DOHH2 (cell line): ENCODE measurements around the gene HOXA2.
A peak's percentile ranks its signal among the peaks of the same experiment; 100 is the strongest.

Experiments used
- H3F3A ChIP-seq: fragments of 200-600 bp; sonication (generic), shearing (Covaris generic); 2 replicates; pipeline ENCODE4 v1.6.0; 2016; ENCODE audit warnings: antibody characterized with exemption, mild to moderate bottlenecking; ENCODE audit not compliant: control insufficient read depth, insufficient read depth
- H3K27ac ChIP-seq: fragments of 200-600 bp; sonication (generic); 2 replicates; pipeline ENCODE4 v1.5.1; 2014; ENCODE audit warnings: low read depth, mild to moderate bottlenecking, low read length, moderate library complexity
- H3K27me3 ChIP-seq: fragments of 200-600 bp; sonication (generic); 2 replicates; pipeline ENCODE4 v1.6.1; 2014; ENCODE audit warnings: mild to moderate bottlenecking, low read length, mixed read lengths; ENCODE audit not compliant: control insufficient read depth
- H3K36me3 ChIP-seq: fragments of 200-600 bp; sonication (generic); 2 replicates; pipeline ENCODE4 v1.6.1; 2014; ENCODE audit warnings: mild to moderate bottlenecking, low read length, moderate library complexity, mixed read lengths; ENCODE audit not compliant: control insufficient read depth
- H3K4me1 ChIP-seq: fragments of 200-600 bp; sonication (generic); 2 replicates; pipeline ENCODE4 v1.6.1; 2014; ENCODE audit warnings: mild to moderate bottlenecking, low read length, mixed read lengths; ENCODE audit not compliant: control insufficient read depth
- H3K4me2 ChIP-seq: fragments of 200-600 bp; sonication (generic); 2 replicates; pipeline ENCODE4 v1.6.0; 2014; ENCODE audit warnings: mild to moderate bottlenecking, low read length, moderate library complexity
- H3K4me3 ChIP-seq: fragments of 200-600 bp; sonication (generic); 2 replicates; pipeline ENCODE4 v1.5.1; 2014; ENCODE audit warnings: mild to moderate bottlenecking, low read length, mixed read lengths
- H3K79me2 ChIP-seq: fragments of 200-600 bp; sonication (generic); 2 replicates; pipeline ENCODE4 v1.6.1; 2014; ENCODE audit warnings: mild to moderate bottlenecking, low read length, mixed read lengths; ENCODE audit not compliant: control insufficient read depth
- H3K9me2 ChIP-seq: fragments of 200-600 bp; sonication (generic); replicated peaks from 2 replicates; pipeline ENCODE4 v1.6.1; 2014; ENCODE audit warnings: mild to moderate bottlenecking, low read length, mixed read lengths; ENCODE audit not compliant: control insufficient read depth
- H3K9me3 ChIP-seq: fragments of 200-600 bp; sonication (generic); 2 replicates; pipeline ENCODE4 v1.6.1; 2014; ENCODE audit warnings: antibody characterized with exemption, low read length, mixed read lengths; ENCODE audit not compliant: control insufficient read depth, insufficient read depth
- H4K20me1 ChIP-seq: fragments of 200-600 bp; sonication (generic); 2 replicates; pipeline ENCODE4 v1.6.0; 2014; ENCODE audit warnings: low read depth, mild to moderate bottlenecking, antibody characterized with exemption, low read length, moderate library complexity; ENCODE audit not compliant: control insufficient read depth, insufficient read depth
- EZH2phosphoT487 ChIP-seq: fragments of 200-600 bp; sonication (generic); IDR thresholded peaks from 2 replicates; pipeline ENCODE4 v1.6.1; 2017; ENCODE audit warnings: borderline replicate concordance, mild to moderate bottlenecking, antibody characterized with exemption, low read length, moderate library complexity, mixed read lengths
- TF ChIP-seq, protein P1 (sequence below): fragments of 200-600 bp; sonication (generic); IDR thresholded peaks from one replicate; pipeline ENCODE4 v1.5.1; 2014; ENCODE audit warnings: antibody characterized with exemption, mild to moderate bottlenecking, low read depth, low read length; ENCODE audit not compliant: poor library complexity, severe bottlenecking

Gene HOXA2

DNA sequence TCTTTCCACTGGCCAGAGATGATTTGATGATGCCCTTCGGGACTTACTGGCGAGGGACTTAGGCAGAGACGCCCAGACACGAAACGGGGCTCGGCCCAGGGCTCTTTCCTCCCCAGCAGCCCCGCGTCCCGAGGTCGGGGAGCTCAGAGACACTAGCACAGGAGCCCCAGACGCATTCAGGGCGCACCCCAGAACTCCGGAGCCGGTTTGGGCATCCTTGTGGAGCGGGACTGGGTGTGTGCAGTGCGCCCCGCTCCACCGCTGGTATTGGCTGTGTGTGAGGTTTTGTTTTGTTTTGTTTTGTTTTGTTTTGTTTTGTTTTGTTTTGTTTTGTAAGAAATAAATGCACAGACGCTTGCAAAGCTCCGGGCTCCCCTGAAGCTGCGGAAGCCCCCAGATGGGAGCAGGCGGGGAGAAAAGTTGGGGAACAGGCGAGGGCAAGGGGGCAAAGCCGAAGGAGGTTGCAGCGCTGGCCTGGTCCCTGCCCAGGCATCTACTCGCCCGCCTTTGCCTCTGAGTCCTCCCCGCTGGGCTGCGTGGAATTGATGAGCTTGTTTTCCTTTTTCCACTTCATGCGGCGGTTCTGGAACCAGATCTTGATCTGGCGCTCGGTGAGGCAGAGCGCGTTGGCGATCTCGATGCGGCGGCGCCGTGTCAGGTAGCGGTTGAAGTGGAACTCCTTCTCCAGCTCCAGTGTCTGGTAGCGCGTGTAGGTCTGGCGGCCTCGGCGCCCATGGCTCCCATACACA lies 42.9 kb upstream of the HOXA2 start:
- Histone ChIP-seq H3K4me3 (no peak overlapping the region), H4K20me1 (no peaks in the 10 kb centered on the region), H3K4me2 (no peak overlapping the region; the same call in 1 of the 2 replicates), H3K27ac (no peak overlapping the region), H3K79me2 (no peaks in the 10 kb centered on the region), H3F3A (no peaks in the 10 kb centered on the region), H3K9me3 (no peaks in the 10 kb centered on the region), H3K9me2 (no peaks in the 10 kb centered on the region), H3K4me1 (peaks cover 32% of the 10 kb centered on the region), H3K27me3 (peaks cover 38% of the 10 kb centered on the region), H3K36me3 (no peaks in the 10 kb centered on the region)
- no peak for TF ChIP-seq EZH2phosphoT487
- TF ChIP-seq, protein P1, sequence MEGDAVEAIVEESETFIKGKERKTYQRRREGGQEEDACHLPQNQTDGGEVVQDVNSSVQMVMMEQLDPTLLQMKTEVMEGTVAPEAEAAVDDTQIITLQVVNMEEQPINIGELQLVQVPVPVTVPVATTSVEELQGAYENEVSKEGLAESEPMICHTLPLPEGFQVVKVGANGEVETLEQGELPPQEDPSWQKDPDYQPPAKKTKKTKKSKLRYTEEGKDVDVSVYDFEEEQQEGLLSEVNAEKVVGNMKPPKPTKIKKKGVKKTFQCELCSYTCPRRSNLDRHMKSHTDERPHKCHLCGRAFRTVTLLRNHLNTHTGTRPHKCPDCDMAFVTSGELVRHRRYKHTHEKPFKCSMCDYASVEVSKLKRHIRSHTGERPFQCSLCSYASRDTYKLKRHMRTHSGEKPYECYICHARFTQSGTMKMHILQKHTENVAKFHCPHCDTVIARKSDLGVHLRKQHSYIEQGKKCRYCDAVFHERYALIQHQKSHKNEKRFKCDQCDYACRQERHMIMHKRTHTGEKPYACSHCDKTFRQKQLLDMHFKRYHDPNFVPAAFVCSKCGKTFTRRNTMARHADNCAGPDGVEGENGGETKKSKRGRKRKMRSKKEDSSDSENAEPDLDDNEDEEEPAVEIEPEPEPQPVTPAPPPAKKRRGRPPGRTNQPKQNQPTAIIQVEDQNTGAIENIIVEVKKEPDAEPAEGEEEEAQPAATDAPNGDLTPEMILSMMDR, result no peak

DNA sequence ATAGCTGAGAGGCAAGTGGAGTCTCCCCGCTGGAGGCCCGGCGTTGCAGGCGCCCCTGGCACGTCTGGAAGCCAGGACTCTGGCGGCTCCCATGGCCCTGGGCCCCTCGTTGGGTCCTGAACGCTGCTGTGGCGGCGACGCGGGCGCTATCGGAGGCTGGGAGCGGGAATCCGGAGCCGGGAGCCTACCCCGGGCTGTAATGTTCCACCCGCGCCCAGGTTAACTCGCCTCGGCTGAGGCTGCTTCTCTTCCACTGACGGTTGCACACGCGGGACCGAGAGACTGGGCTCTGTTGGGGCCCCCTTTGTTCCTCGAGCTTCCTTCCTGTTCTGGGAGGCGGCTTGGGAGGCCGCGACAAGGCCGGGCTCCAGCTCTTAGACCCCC lies 42.3 kb upstream of the HOXA2 start:
- H3K4me3 ChIP-seq, result no peak overlapping the region
- H3K27ac ChIP-seq, result no peak overlapping the region
- peaks cover 30% of the 10 kb centered on the region for H3K4me1 ChIP-seq
- H3K36me3 ChIP-seq, result no peaks in the 10 kb centered on the region
- H4K20me1 ChIP-seq, result no peaks in the 10 kb centered on the region
- no peak overlapping the region; the same call in 1 of the 2 replicates for H3K4me2 ChIP-seq
- H3K27me3 ChIP-seq, result peaks cover 38% of the 10 kb centered on the region
- H3K79me2 ChIP-seq, result no peaks in the 10 kb centered on the region
- no peaks in the 10 kb centered on the region for H3F3A ChIP-seq
- no peak for TF ChIP-seq EZH2phosphoT487
- TF ChIP-seq, protein P1, result no peak
- H3K9me2 ChIP-seq, result no peaks in the 10 kb centered on the region
- no peaks in the 10 kb centered on the region for H3K9me3 ChIP-seq

DNA sequence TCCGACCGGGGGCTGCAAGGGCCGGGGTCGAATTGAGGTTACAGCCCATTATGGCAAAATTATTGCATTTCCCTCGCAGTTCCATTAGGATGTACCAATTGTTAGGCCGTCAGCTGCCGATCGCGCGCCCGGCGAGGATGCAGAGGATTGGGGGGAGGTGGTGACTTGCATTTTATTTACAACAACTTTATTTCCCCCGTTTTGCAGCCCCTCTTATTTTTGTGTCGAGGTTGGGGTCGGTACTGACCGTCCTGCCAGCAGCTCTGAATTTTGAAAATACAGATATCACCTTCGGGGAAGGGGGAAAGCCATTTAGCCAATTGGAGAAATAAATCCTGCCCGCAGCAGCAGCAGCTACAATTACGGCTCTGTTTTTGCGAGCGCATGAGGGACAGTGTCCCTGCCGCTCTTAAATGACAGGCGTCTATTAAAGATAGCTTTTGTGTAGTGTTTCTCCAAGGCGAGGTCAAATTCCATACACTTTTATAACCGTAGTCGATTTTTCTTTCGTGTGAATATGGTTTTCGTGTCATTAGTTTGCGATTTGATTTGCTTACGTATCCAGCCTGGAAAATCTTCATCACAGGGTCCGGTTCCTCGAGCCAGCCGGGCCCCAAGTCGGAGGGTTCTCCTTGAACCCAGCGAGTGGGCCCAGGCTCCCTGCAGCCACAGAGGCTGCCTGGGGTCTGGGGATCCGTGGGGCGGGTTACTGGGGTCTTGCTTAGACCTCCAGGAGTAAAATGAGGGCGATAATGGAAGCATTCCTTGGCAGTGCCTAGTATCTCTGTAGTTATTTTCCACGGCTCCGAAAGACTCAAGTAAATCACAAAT lies 41.7 kb upstream of the HOXA2 start:
- H3K36me3 ChIP-seq, result no peaks in the 10 kb centered on the region
- peaks cover 38% of the 10 kb centered on the region for H3K27me3 ChIP-seq
- peaks cover 24% of the 10 kb centered on the region for H3K4me1 ChIP-seq
- H3K4me3 ChIP-seq, result no peak overlapping the region
- no peaks in the 10 kb centered on the region for H4K20me1 ChIP-seq
- no peaks in the 10 kb centered on the region for H3K9me2 ChIP-seq
- no peak for TF ChIP-seq EZH2phosphoT487
- TF ChIP-seq, protein P1, result peak; percentile 49
- H3K27ac ChIP-seq, result no peak overlapping the region
- no peaks in the 10 kb centered on the region for H3F3A ChIP-seq
- no peaks in the 10 kb centered on the region for H3K9me3 ChIP-seq
- no peaks in the 10 kb centered on the region for H3K79me2 ChIP-seq
- peak overlapping the region; percentile 75 for H3K4me2 ChIP-seq
